K562 (cell line): ENCODE data around the gene LMLN. TPM values are rescaled to one million over a fixed set of nuclear protein-coding genes. Genes with fewer than 3 reads are reported as not detected.

Experiments
- ATF7 ChIP-seq: fragments of 450-650 bp; IDR thresholded peaks from 2 replicates; pipeline ENCODE4 v1.7.1; 2014; ENCODE audit warnings: mild to moderate bottlenecking, moderate library complexity
- CCAR2 ChIP-seq: fragments of 200-400 bp; formaldehyde crosslinking; IDR thresholded peaks from 2 replicates; pipeline ENCODE4 v1.6.1; 2017; ENCODE audit warnings: mild to moderate bottlenecking, low read depth, low read length
- ETV5 ChIP-seq: sonication (generic); formaldehyde crosslinking; IDR thresholded peaks from 2 replicates; pipeline ENCODE4 v1.4.0; 2020; ENCODE audit warnings: low read depth, mild to moderate bottlenecking, missing genetic modification reagents
- EZH2 ChIP-seq: IDR thresholded peaks from 2 replicates; pipeline ENCODE4 v1.6.1; 2012; ENCODE audit warnings: low read depth, mild to moderate bottlenecking, inconsistent platforms, low read length, borderline replicate concordance
- HDAC1 ChIP-seq, 2 experiments: fragments of 450-650 bp; IDR thresholded peaks; 2 replicates each; pipeline ENCODE4 v1.6.1; 2016 to 2017; ENCODE audit warnings: inconsistent platforms in 1 of 2, mild to moderate bottlenecking in 1 of 2, moderate library complexity in 1 of 2
- MTF1 ChIP-seq: fragments of 250-450 bp; sonication (Bioruptor Pico); IDR thresholded peaks from 2 replicates; pipeline ENCODE4 v1.9.0; 2021; ENCODE audit warnings: moderate library complexity, mild to moderate bottlenecking, inconsistent platforms, borderline replicate concordance
- NR1H2 ChIP-seq: sonication (generic); formaldehyde crosslinking; IDR thresholded peaks from 2 replicates; pipeline ENCODE4 v1.4.0; 2020; ENCODE audit warnings: mild to moderate bottlenecking, missing genetic modification reagents
- POLR3G ChIP-seq: IDR thresholded peaks from 2 replicates; pipeline ENCODE4 v1.6.1; 2011; ENCODE audit not compliant: insufficient read length, insufficient replicate concordance; ENCODE audit errors: extremely low read depth
- RERE ChIP-seq: sonication (generic); formaldehyde crosslinking; IDR thresholded peaks from 2 replicates; pipeline ENCODE4 v1.8.0; 2023; ENCODE audit warnings: missing genetic modification reagents, mild to moderate bottlenecking, borderline replicate concordance
- THRAP3 ChIP-seq: fragments of 450-650 bp; IDR thresholded peaks from 2 replicates; pipeline ENCODE4 v1.6.1; 2016; ENCODE audit warnings: mild to moderate bottlenecking, inconsistent platforms, borderline replicate concordance
- ZNF280B ChIP-seq: fragments of 250-450 bp; sonication (Bioruptor Pico); IDR thresholded peaks from 2 replicates; pipeline ENCODE4 v1.5.1; 2021; ENCODE audit warnings: mild to moderate bottlenecking
- ZNF583 ChIP-seq: fragments of 250-450 bp; sonication (Bioruptor Pico); IDR thresholded peaks from 2 replicates; pipeline ENCODE4 v1.4.0; 2020
- polyA plus RNA-seq, 8 experiments: library from polyadenylated mRNA; depleted of rRNA in 4 of 8; stranded (reverse) in 5 of 8; unstranded in 3 of 8; fragments of >200 nt; fragmentation: Nextera tagmentation in 2 of 8; fragmentation: Illumina TruSeq in 1 of 8; extraction: Ambion mirVana in 2 of 8; extraction: Trizol in 1 of 8; gene quantifications; 2 replicates each; pipeline versions ENCODE4 v1.2.1 to v1.2.3, GENCODE V29; 2011 to 2014; ENCODE audit warnings: inconsistent platforms in 1 of 8, missing spikeins in 1 of 8
- total RNA-seq, 7 experiments: library from RNA; depleted of rRNA in 6 of 7; stranded (reverse); fragments of >200 nt in 6 of 7; fragmentation: Illumina TruSeq in 2 of 7; extraction: Trizol in 2 of 7; gene quantifications; 2 replicates each; pipeline versions ENCODE4 v1.2.1 to v1.2.3, GENCODE V29; 2011 to 2021; ENCODE audit warnings: low replicate concordance in 1 of 7
- TF ChIP-seq, protein P1 (sequence below), 2 experiments: fragments of 450-650 bp in 1 of 2; sonication (generic) in 1 of 2; formaldehyde crosslinking in 1 of 2; IDR thresholded peaks in 1 of 2; conservative IDR thresholded peaks in 1 of 2; 2 replicates each; pipeline versions ENCODE4 v1.6.1 to v1.8.1; 2016 to 2023; ENCODE audit warnings: mild to moderate bottlenecking in 2 of 2, moderate library complexity in 2 of 2, inconsistent platforms in 1 of 2, missing genetic modification reagents in 1 of 2
- TF ChIP-seq, protein P2 (sequence below): sonication (generic); formaldehyde crosslinking; IDR thresholded peaks from 2 replicates; pipeline ENCODE4 v1.8.0; 2022; ENCODE audit warnings: missing genetic modification reagents, mild to moderate bottlenecking, moderate library complexity, borderline replicate concordance
- TF ChIP-seq, protein P3 (sequence below), 2 experiments: IDR thresholded peaks; 2 replicates each; pipeline ENCODE4 v1.6.1; 2011; ENCODE audit warnings: borderline replicate concordance in 1 of 2, control low read depth in 1 of 2, low read depth in 1 of 2, low read length in 1 of 2, mild to moderate bottlenecking in 1 of 2, mixed read lengths in 1 of 2, moderate library complexity in 1 of 2; ENCODE audit not compliant: insufficient read depth in 1 of 2, insufficient read length in 1 of 2, poor library complexity in 1 of 2, severe bottlenecking in 1 of 2; ENCODE audit errors: extremely low read depth in 1 of 2

LMLN gene
- total and polyA plus RNA-seq, 9 of the 15 experiments (the other 6 are each of a cell fraction or from before 2014, with no cell fraction given) = 2.2 to 15.9 (median 6.9) TPM

DNA sequence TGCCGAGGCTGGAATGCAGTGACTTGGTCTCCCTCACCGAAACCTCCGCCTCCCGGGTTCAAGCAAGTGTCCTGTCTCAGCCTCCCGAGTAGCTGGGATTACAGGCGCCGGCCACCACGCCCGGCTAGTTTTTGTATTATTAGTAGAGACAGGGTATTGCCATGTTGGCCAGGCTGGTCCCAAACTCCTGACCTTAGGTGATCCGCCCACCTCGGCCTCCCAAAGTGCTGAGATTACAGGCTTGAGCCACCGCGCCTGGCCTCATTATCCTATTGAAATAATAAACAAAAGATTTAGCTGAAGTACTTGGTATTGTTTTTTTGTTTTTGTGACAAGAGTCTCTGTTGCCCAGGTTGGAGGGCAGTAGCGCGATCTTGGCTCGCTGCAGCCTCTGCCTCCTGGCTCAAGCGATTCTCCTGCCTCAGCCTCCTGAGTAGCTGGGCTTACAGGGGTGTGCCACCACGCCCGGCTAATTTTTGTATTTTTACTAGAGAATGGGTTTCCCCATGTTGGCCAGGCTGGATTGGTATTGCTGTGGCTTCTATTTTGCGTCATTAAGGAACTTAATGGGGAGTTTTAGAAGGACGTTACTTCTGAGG is 8.5 kb upstream of the LMLN start (continued):
- TF ChIP-seq RERE = no peak
- no peak for TF ChIP-seq ZNF583 (CRISPR knock-in tag)
- TF ChIP-seq HDAC1 (IDR thresholded peaks at IDR 0.05) = 0 out of 4 replicates have a peak, but pooled peaks of 1 of the 2 experiments have one; percentile 31
- no peak for TF ChIP-seq ETV5 (CRISPR knock-in tag)
- no peak for TF ChIP-seq ATF7
- TF ChIP-seq, protein P1, sequence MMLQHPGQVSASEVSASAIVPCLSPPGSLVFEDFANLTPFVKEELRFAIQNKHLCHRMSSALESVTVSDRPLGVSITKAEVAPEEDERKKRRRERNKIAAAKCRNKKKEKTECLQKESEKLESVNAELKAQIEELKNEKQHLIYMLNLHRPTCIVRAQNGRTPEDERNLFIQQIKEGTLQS (IDR thresholded peaks at IDR 0.05) = no peak
- TF ChIP-seq, protein P1 (CRISPR knock-in tag; conservative IDR thresholded peaks at IDR 0.05) = 0 out of 2 replicates have a peak, but pooled peaks have one; percentile 43
- no peak for TF ChIP-seq POLR3G
- no peak for TF ChIP-seq ZNF280B (CRISPR knock-in tag)
- TF ChIP-seq EZH2 = no peak
- TF ChIP-seq, protein P2, sequence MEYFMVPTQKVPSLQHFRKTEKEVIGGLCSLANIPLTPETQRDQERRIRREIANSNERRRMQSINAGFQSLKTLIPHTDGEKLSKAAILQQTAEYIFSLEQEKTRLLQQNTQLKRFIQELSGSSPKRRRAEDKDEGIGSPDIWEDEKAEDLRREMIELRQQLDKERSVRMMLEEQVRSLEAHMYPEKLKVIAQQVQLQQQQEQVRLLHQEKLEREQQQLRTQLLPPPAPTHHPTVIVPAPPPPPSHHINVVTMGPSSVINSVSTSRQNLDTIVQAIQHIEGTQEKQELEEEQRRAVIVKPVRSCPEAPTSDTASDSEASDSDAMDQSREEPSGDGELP (CRISPR knock-in tag) = 0 out of 2 replicates have a peak, but pooled peaks have one; percentile 25
- TF ChIP-seq CCAR2 = no peak
- TF ChIP-seq, protein P3, sequence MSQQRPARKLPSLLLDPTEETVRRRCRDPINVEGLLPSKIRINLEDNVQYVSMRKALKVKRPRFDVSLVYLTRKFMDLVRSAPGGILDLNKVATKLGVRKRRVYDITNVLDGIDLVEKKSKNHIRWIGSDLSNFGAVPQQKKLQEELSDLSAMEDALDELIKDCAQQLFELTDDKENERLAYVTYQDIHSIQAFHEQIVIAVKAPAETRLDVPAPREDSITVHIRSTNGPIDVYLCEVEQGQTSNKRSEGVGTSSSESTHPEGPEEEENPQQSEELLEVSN (IDR thresholded peaks at IDR 0.05; ENCODE audit: borderline replicate concordance in 1 of 2, extremely low read depth in 1 of 2, insufficient read depth in 1 of 2, insufficient read length in 1 of 2, low read depth in 1 of 2, low read length in 1 of 2, poor library complexity in 1 of 2, severe bottlenecking in 1 of 2) = no peak
- TF ChIP-seq NR1H2 (CRISPR knock-in tag) = no peak
- TF ChIP-seq THRAP3 = peak; percentile 19; the same call in 1 of the 2 replicates
- TF ChIP-seq MTF1 = no peak
